ENCODE results near the gene PPP4R4. TPM values are rescaled to one million over a fixed set of nuclear protein-coding genes. Genes with fewer than 3 reads are reported as not detected.
A peak's percentile ranks its signal among the peaks of the same experiment; 100 is the strongest.

PPP4R4 gene
- polyA plus RNA-seq, 1 donor from 2014 or later = 4.8 TPM

DNA sequence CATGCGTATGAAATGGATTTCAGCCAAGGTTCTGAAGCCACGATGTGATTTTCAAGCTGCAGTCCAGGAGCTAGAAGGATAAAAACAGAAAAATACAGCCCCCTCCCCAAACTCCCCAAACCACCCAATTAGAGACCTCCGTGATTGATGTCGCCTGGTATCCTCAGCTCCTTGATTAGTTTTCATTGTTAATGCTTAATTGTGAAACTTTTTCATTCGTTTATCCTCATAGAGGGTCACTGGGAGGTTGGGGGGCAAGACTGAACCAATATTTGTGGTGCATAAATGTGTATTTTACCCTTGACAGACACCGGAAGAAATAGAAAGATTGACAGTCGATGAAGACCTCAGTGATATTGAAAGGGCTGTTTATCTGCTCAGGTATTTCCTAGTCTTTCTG lies 1.6 kb downstream of the PPP4R4 start:
- Histone ChIP-seq H3K4me3 (ENCODE audit: low read length) (peak overlapping the region; percentile 77), H3K9me3 (ENCODE audit: low read length) (no peaks in the 10 kb centered on the region), H3K27me3 (ENCODE audit: insufficient read depth, low read depth, low read length) (peaks cover 30% of the 10 kb centered on the region), H3K9ac (ENCODE audit: low read length) (no peak overlapping the region), H3K79me2 (replicated peaks; ENCODE audit: insufficient read depth, low read length) (no peaks in the 10 kb centered on the region), H4K20me1 (ENCODE audit: insufficient read depth) (no peaks in the 10 kb centered on the region), H2AFZ (ENCODE audit: low read depth, low read length) (no peak overlapping the region), H3K9me2 (ENCODE audit: insufficient read depth, low read length) (no peaks in the 10 kb centered on the region), H3F3A (ENCODE audit: insufficient read depth, low read length, poor library complexity, severe bottlenecking) (no peaks in the 10 kb centered on the region), H3K27ac (ENCODE audit: low read length) (no peak overlapping the region), H3K36me3 (ENCODE audit: insufficient read depth, low read length) (no peaks in the 10 kb centered on the region), H3K4me2 (ENCODE audit: low read length) (peak overlapping the region; percentile 13)
- TF ChIP-seq TAF1 (IDR thresholded peaks at IDR 0.05; ENCODE audit: low read depth) (no peak), POLR2AphosphoS5 (IDR thresholded peaks at IDR 0.05) (no peak), SMC3 (conservative IDR thresholded peaks at IDR 0.05; ENCODE audit: poor library complexity) (no peak)
- TF ChIP-seq, protein P1, sequence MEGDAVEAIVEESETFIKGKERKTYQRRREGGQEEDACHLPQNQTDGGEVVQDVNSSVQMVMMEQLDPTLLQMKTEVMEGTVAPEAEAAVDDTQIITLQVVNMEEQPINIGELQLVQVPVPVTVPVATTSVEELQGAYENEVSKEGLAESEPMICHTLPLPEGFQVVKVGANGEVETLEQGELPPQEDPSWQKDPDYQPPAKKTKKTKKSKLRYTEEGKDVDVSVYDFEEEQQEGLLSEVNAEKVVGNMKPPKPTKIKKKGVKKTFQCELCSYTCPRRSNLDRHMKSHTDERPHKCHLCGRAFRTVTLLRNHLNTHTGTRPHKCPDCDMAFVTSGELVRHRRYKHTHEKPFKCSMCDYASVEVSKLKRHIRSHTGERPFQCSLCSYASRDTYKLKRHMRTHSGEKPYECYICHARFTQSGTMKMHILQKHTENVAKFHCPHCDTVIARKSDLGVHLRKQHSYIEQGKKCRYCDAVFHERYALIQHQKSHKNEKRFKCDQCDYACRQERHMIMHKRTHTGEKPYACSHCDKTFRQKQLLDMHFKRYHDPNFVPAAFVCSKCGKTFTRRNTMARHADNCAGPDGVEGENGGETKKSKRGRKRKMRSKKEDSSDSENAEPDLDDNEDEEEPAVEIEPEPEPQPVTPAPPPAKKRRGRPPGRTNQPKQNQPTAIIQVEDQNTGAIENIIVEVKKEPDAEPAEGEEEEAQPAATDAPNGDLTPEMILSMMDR (IDR thresholded peaks at IDR 0.05; ENCODE audit: poor library complexity, severe bottlenecking) = no peak

DNA sequence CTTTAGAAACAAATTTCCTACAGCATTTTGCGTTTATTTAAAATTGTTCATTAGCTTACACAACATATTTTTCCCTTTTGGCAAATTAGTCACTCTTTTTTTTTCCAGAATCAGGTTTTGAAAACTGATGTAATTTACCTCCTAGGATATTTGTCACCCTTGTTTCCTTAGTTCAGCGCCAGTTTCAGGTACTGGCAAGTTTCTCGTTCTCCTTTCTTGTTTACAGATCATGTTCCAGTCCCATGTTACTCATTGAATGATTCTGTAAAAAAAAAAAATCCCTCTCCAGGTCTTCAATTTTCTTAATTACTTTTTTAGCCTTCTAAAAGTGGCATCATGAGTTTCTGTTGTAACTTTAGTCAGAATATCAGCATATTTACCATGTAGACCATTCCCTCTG lies 2.7 kb downstream of the PPP4R4 start:
- Histone ChIP-seq H4K20me1 (ENCODE audit: insufficient read depth) (no peaks in the 10 kb centered on the region), H3K4me2 (ENCODE audit: low read length) (no peak overlapping the region), H3K9ac (ENCODE audit: low read length) (no peak overlapping the region), H3K36me3 (ENCODE audit: insufficient read depth, low read length) (no peaks in the 10 kb centered on the region), H3K4me3 (ENCODE audit: low read length) (no peak overlapping the region), H3K27ac (ENCODE audit: low read length) (no peak overlapping the region), H3K9me2 (ENCODE audit: insufficient read depth, low read length) (no peaks in the 10 kb centered on the region), H3F3A (ENCODE audit: insufficient read depth, low read length, poor library complexity, severe bottlenecking) (no peaks in the 10 kb centered on the region), H3K27me3 (ENCODE audit: insufficient read depth, low read depth, low read length) (peaks cover 30% of the 10 kb centered on the region), H3K79me2 (replicated peaks; ENCODE audit: insufficient read depth, low read length) (no peaks in the 10 kb centered on the region), H3K9me3 (ENCODE audit: low read length) (no peaks in the 10 kb centered on the region), H2AFZ (ENCODE audit: low read depth, low read length) (no peak overlapping the region)
- TF ChIP-seq POLR2AphosphoS5 (IDR thresholded peaks at IDR 0.05) = no peak
- no peak for TF ChIP-seq REST (IDR thresholded peaks at IDR 0.05; ENCODE audit: borderline replicate concordance)
- TF ChIP-seq SMC3 (conservative IDR thresholded peaks at IDR 0.05; ENCODE audit: poor library complexity) = no peak
- no peak for TF ChIP-seq EZH2 (IDR thresholded peaks at IDR 0.05; ENCODE audit: borderline replicate concordance, insufficient read depth, low read length, poor library complexity, severe bottlenecking)
- no peak for TF ChIP-seq RAD21 (conservative IDR thresholded peaks at IDR 0.05)
- no peak for TF ChIP-seq MXI1 (conservative IDR thresholded peaks at IDR 0.05; ENCODE audit: poor library complexity, severe bottlenecking)
- TF ChIP-seq, protein P1 (IDR thresholded peaks at IDR 0.05; ENCODE audit: poor library complexity, severe bottlenecking) = no peak
- TF ChIP-seq TAF1 (IDR thresholded peaks at IDR 0.05; ENCODE audit: low read depth) = no peak
- no peak for TF ChIP-seq EP300 (conservative IDR thresholded peaks at IDR 0.05; ENCODE audit: poor library complexity, severe bottlenecking)
